ENCODE measurements around the gene WNT1. TPM values are rescaled to one million over a fixed set of nuclear protein-coding genes. Genes with fewer than 3 reads are reported as not detected.

The WNT1 gene
- total RNA-seq, 1 experiment from 2014 or later = not detected

GRCh38 chr12:48966177-48966895 lies 11.8 kb upstream of the WNT1 start:
- Mint-ChIP-seq H3K27me3 (ENCODE audit: unreplicated experiment) (peaks cover 48% of the 10 kb centered on the region), H3K36me3 (ENCODE audit: insufficient read depth, unreplicated experiment) (no peaks in the 10 kb centered on the region), H3K27ac (ENCODE audit: unreplicated experiment) (no peak overlapping the region), H3K9me3 (ENCODE audit: low read depth, unreplicated experiment) (no peaks in the 10 kb centered on the region), H3K4me1 (ENCODE audit: low read depth, unreplicated experiment) (peaks cover 14% of the 10 kb centered on the region), H3K4me3 (ENCODE audit: low read depth, unreplicated experiment) (no peak overlapping the region)
- CTCF ChIA-PET = no interaction called here
- DNase-seq = no peak
- intact Hi-C loops (cut with micrococcal nuclease; ENCODE audit: unreplicated experiment) = no loop called here
- TF ChIP-seq CTCF (IDR thresholded peaks at IDR 0.05; ENCODE audit: unreplicated experiment) = no peak
- BruUV-seq (replicated peaks) = no TSS peak

- Mint-ChIP-seq H3K27me3 (ENCODE audit: unreplicated experiment) (peaks cover 65% of the 10 kb centered on the region), H3K4me3 (ENCODE audit: low read depth, unreplicated experiment) (no peak overlapping the region), H3K4me1 (ENCODE audit: low read depth, unreplicated experiment) (peaks cover 18% of the 10 kb centered on the region), H3K27ac (ENCODE audit: unreplicated experiment) (no peak overlapping the region), H3K9me3 (ENCODE audit: low read depth, unreplicated experiment) (no peaks in the 10 kb centered on the region), H3K36me3 (ENCODE audit: insufficient read depth, unreplicated experiment) (no peaks in the 10 kb centered on the region)
- intact Hi-C loops (cut with micrococcal nuclease; ENCODE audit: unreplicated experiment) = no loop called here
- CTCF ChIA-PET = no interaction called here
- TF ChIP-seq CTCF (IDR thresholded peaks at IDR 0.05; ENCODE audit: unreplicated experiment) = no peak
- DNase-seq = no peak
- no TSS peak for BruUV-seq (replicated peaks)
Observed at GRCh38 chr12:48967991-48968390, 10.1 kb upstream of the WNT1 start.

GRCh38 chr12:48968467-48968866 lies 9.7 kb upstream of the WNT1 start:
- no peak for DNase-seq
- CTCF ChIA-PET = no interaction called here
- no TSS peak for BruUV-seq (replicated peaks)
- H3K27ac Mint-ChIP-seq (ENCODE audit: unreplicated experiment) = no peak overlapping the region
- no peaks in the 10 kb centered on the region for H3K9me3 Mint-ChIP-seq (ENCODE audit: low read depth, unreplicated experiment)
- H3K36me3 Mint-ChIP-seq (ENCODE audit: insufficient read depth, unreplicated experiment) = no peaks in the 10 kb centered on the region
- TF ChIP-seq CTCF (IDR thresholded peaks at IDR 0.05; ENCODE audit: unreplicated experiment) = no peak
- H3K4me3 Mint-ChIP-seq (ENCODE audit: low read depth, unreplicated experiment) = no peak overlapping the region
- H3K4me1 Mint-ChIP-seq (ENCODE audit: low read depth, unreplicated experiment) = peaks cover 18% of the 10 kb centered on the region
- intact Hi-C loops (cut with micrococcal nuclease; ENCODE audit: unreplicated experiment) = no loop called here
- peaks cover 70% of the 10 kb centered on the region for H3K27me3 Mint-ChIP-seq (ENCODE audit: unreplicated experiment)

GRCh38 chr12:48969160-48969771 lies 8.9 kb upstream of the WNT1 start:
- Mint-ChIP-seq H3K27me3 (ENCODE audit: unreplicated experiment) (peaks cover 78% of the 10 kb centered on the region), H3K9me3 (ENCODE audit: low read depth, unreplicated experiment) (no peaks in the 10 kb centered on the region), H3K4me3 (ENCODE audit: low read depth, unreplicated experiment) (peak overlapping the region; percentile 19), H3K36me3 (ENCODE audit: insufficient read depth, unreplicated experiment) (no peaks in the 10 kb centered on the region), H3K4me1 (ENCODE audit: low read depth, unreplicated experiment) (peaks cover 18% of the 10 kb centered on the region), H3K27ac (ENCODE audit: unreplicated experiment) (no peak overlapping the region)
- DNase-seq = no peak
- BruUV-seq (replicated peaks) = no TSS peak
- TF ChIP-seq CTCF (IDR thresholded peaks at IDR 0.05; ENCODE audit: unreplicated experiment) = no peak
- intact Hi-C loops (cut with micrococcal nuclease; ENCODE audit: unreplicated experiment) = no loop called here
- CTCF ChIA-PET = no interaction called here

Measured in Calu3 (cell line).